Activated B cell treated with CpG ODN at 0.5 μM for 24 hours (primary cell): ENCODE data around the gene NKAIN2. TPM values are rescaled to one million over a fixed set of nuclear protein-coding genes. Genes with fewer than 3 reads are reported as not detected.
"Not testable (repeated sequence)": the region's sequence is repeated elsewhere in the genome, so short reads cannot be mapped to it uniquely, and the experiment has no call there.

ENCODE experiments used
- ATAC-seq: fragments of 200-7000 bp; cut with Tn5 transposase; one replicate; pipeline ENCODE4 v1.10.0; 2021; ENCODE audit warnings: low read depth, mild to moderate bottlenecking, moderate library complexity
- CTCF ChIA-PET: fragments of 350-600 bp; sonication (Branson Sonifier 250); formaldehyde crosslinking; loops from one replicate; lab custom pipeline; 2021; ENCODE audit warnings: antibody characterized with exemption; lab: Charles Lee
- POLR2A ChIA-PET: fragments of 350-600 bp; sonication (Branson Sonifier 250); formaldehyde crosslinking; loops from one replicate; lab custom pipeline; 2021; ENCODE audit warnings: antibody characterized with exemption; lab: Charles Lee
- DNase-seq: peaks from one replicate; pipeline ENCODE4 v3.0.0; 2022
- H3K27ac Mint-ChIP-seq: one replicate; pipeline ENCODE4 v1.8.0; 2020; ENCODE audit warnings: mixed read lengths
- H3K27me3 Mint-ChIP-seq: one replicate; pipeline ENCODE4 v1.8.0; 2021; ENCODE audit warnings: mixed read lengths
- H3K36me3 Mint-ChIP-seq: one replicate; pipeline ENCODE4 v1.8.0; 2021; ENCODE audit warnings: low read depth, mixed read lengths
- H3K4me1 Mint-ChIP-seq: one replicate; pipeline ENCODE4 v1.8.0; 2021; ENCODE audit warnings: mixed read lengths
- H3K4me3 Mint-ChIP-seq: one replicate; pipeline ENCODE4 v1.8.0; 2020; ENCODE audit warnings: mild to moderate bottlenecking, mixed read lengths
- H3K9me3 Mint-ChIP-seq: one replicate; pipeline ENCODE4 v1.8.0; 2020; ENCODE audit warnings: mixed read lengths
- CTCF ChIP-seq: fragments of 200-600 bp; IDR thresholded peaks from one replicate; pipeline ENCODE4 v1.8.0; 2022; ENCODE audit warnings: antibody characterized with exemption, mild to moderate bottlenecking
- intact Hi-C: fragments of 100-400 bp; cut with micrococcal nuclease; formaldehyde crosslinking; loops from one replicate; pipeline ENCODE4 v1.15.1; 2024
- total RNA-seq: library from RNA; stranded (reverse); gene quantifications from 2 replicates; pipeline ENCODE4 v1.2.3, GENCODE V29; 2022

Gene NKAIN2
- total RNA-seq, 1 donor from 2014 or later: not detected

DNA sequence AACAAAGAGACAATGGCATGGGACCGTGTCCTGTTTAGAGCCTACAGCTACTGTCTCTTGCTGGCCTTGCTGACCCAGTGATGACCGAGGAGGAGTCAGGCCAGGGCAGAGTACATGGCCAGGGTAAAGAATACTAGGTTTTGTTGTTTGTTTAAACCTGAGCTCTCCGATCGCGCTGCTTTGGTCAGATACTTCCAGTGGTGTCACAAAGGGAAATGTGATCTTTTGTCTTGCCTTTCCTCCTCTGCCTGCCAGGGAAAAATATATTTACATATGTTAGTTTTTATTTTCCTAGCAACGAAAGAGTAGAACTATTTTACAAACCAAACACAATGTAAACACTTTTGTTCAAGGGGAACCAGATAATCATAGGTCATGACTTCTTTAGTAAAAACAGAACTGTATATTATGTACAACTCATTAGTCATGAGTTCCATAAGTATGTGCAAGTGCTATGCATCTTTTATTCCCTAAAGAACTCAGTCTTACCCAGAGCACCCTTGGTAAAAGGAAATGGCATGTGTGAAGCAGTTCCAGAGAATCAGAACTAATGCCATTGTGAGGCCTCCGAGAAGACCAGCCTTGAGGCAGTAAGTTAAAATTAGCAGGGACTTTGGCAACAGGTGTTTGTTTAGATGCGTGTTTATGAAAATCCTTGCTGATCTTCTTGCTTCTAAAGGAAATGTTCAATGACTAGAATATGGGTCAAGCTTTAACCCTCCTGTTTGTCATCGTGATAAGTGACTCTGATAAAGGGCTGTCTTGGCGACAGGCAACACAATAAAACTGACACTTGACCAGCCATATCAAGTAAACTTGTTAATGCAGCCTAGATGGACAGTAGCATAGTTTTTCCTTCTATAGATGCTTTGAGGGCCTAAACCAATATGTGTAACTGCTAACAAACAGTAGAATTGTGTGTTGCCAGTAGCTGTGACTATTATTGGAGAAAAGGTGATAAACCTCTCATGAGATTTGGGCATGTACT is 204.6 kb downstream of the NKAIN2 start:
- H3K27ac Mint-ChIP-seq: no peak overlapping the region
- no peaks in the 10 kb centered on the region for H3K4me1 Mint-ChIP-seq
- DNase-seq: no peak
- ChIA-PET POLR2A (no interaction called here), CTCF (no interaction called here)
- ATAC-seq: no peak
- no peaks in the 10 kb centered on the region for H3K36me3 Mint-ChIP-seq
- peaks cover 3% of the 10 kb centered on the region for H3K9me3 Mint-ChIP-seq
- no peak overlapping the region for H3K4me3 Mint-ChIP-seq
- no peaks in the 10 kb centered on the region for H3K27me3 Mint-ChIP-seq
- no peak for TF ChIP-seq CTCF
- intact Hi-C loops: no loop called here

GRCh38 chr6:124008988-124009765 is 205.5 kb downstream of the NKAIN2 start:
- DNase-seq: no peak
- Mint-ChIP-seq H3K4me3 (no peak overlapping the region), H3K36me3 (no peaks in the 10 kb centered on the region), H3K9me3 (peaks cover 3% of the 10 kb centered on the region), H3K27me3 (no peaks in the 10 kb centered on the region), H3K4me1 (no peaks in the 10 kb centered on the region), H3K27ac (no peak overlapping the region)
- no peak for ATAC-seq
- ChIA-PET POLR2A (no interaction called here), CTCF (no interaction called here)
- intact Hi-C loops: no loop called here
- TF ChIP-seq CTCF: no peak

GRCh38 chr6:124010574-124010973 is 206.9 kb downstream of the NKAIN2 start:
- Mint-ChIP-seq H3K9me3 (peaks cover 3% of the 10 kb centered on the region), H3K27ac (no peak overlapping the region), H3K27me3 (no peaks in the 10 kb centered on the region), H3K4me1 (no peaks in the 10 kb centered on the region), H3K4me3 (no peak overlapping the region), H3K36me3 (no peaks in the 10 kb centered on the region)
- ChIA-PET POLR2A (no interaction called here), CTCF (no interaction called here)
- intact Hi-C loops: no loop called here
- DNase-seq (no peak), ATAC-seq (no peak)
- no peak for TF ChIP-seq CTCF

DNA sequence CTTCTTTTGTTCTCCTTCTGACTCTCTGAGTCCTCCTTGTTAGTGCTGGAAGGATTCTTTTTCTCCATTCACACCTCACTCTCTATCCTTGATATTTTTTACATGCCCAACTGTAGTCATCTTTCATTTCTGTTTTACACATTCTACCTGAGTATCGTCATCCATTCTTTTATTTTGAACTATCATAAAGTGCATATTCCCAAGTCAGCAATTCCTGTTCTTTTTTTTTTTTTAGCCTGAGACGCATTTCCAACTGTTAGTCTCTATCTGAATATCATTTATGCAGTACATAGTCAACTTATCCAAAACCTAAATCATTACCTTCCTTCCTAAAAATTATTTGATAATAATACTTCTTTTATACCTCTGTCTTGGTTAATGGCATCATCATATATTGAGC is 207.5 kb downstream of the NKAIN2 start:
- Mint-ChIP-seq H3K4me1 (no peaks in the 10 kb centered on the region), H3K4me3 (no peak overlapping the region), H3K27me3 (no peaks in the 10 kb centered on the region), H3K27ac (no peak overlapping the region), H3K9me3 (peaks cover 3% of the 10 kb centered on the region), H3K36me3 (no peaks in the 10 kb centered on the region)
- CTCF ChIA-PET: no interaction called here
- DNase-seq: no peak
- POLR2A ChIA-PET: no interaction called here
- TF ChIP-seq CTCF: no peak
- intact Hi-C loops: no loop called here
- ATAC-seq: no peak

- POLR2A ChIA-PET, intact Hi-C loops, CTCF ChIA-PET, DNase-seq, H3K36me3 Mint-ChIP-seq, H3K27ac Mint-ChIP-seq, H3K27me3 Mint-ChIP-seq, ATAC-seq, H3K4me1 Mint-ChIP-seq, H3K4me3 Mint-ChIP-seq, H3K9me3 Mint-ChIP-seq: not testable (repeated sequence)
These were observed 218.4 kb downstream of the NKAIN2 start for GRCh38 chr6:124022051-124022450.
